GM21529 (cell line): ENCODE results near the gene LRP10.
"Not testable (repeated sequence)": the region's sequence is repeated elsewhere in the genome, so short reads cannot be mapped to it uniquely, and the experiment has no call there.

ENCODE experiments used
- ATAC-seq: cut with Tn5 transposase; IDR thresholded peaks from one replicate; pipeline ENCODE4 v1.9.1; 2021; ENCODE audit not compliant: unreplicated experiment

The LRP10 gene

DNA sequence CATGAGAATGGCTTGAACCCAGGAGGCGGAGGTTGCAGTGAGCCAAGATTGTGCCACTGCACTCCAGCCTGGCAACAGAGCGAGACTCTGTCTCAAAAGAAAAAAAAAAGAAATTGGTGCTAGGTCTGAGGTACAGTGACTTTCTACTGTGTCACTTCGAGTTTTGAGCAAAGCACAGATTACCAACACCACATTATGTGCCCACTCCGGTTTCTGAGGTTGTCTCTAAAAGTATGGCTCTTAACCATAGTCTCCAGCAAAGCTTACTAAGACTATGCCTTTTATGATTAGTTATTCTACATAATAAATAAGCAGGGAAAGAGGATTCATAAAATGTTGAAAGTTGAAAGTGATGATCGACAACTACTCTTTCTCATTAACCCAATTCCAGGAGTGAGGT is 39.4 kb downstream of the LRP10 start:
- ATAC-seq: no peak

DNA sequence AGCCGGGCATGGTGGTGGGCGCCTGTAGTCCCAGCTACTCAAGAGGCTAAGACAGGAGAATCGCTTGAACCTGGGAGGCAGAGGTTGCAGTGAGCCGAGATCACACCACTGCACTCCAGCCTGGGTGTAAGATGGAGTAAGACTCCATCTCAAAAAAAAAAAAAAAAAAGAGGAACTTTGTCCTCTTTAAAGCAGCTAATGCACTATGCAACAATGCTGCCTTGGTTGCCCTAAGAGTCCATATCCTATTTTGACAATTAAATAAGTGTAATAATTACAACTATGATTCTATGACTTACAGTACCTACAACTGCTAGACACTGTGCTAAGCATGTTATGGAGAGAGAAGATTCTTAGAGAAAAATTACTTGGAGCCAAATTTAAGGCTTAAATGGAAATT is 43.3 kb downstream of the LRP10 start:
- ATAC-seq: not testable (repeated sequence)

DNA sequence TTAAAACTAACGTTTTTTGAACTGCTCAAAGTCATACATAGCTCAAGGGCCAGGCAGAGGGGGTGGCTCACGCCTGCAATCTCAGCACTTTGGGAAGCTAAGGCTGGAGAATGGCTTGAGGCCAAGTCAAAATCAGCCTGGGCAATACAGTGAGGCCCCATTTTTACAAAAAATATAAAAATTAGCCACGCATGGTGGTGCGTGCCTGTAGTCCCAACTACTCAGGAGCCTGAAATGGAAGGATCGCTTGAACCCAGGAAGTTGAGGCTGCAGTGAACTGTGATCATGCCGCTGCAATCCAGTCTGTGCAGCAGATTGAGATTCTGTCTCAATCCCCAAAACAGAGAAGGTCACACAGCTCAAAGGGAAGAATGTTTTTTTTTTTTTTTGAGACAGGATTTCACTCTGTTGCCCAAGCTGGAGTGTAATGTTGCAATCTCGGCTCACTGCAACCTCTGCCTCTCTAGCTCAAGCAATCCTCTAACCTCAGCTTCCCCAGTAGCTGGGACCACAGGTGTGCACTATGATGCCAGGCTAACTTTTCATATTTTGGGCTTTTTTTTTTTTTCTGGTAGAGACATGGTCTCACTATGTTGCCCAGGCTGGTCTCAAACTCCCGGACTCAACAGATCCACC is 44.5 kb downstream of the LRP10 start:
- no peak for ATAC-seq

GRCh38 chr14:22918804-22919600 is 47.5 kb downstream of the LRP10 start, which contains the start of gene RBM23:
TSS of gene RBM23 (minus strand) at chr14:22919149.
- ATAC-seq: peak; percentile 89

- no peak for ATAC-seq
Measured at GRCh38 chr14:22919601-22919921, 48.0 kb downstream of the LRP10 start.

GRCh38 chr14:22920697-22921096 is 49.2 kb downstream of the LRP10 start:
- ATAC-seq: no peak

DNA sequence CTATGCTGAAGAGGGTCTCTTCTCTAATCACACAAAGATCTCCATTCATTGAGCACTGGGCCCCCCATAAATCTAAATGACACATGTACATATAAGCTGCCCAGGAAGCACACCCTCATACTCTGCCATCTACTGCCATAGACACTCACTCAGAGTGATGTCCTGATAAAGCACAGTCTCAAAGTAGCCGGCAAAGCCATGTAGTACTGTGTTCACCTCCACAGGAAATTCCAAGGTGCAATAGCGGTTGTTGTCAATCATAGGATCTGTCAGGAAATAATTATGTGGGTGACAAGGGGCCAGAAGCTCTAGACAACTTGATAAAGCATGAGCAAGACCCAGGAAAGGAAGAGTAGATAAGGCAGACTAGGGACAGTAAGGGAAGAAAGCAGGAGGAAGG is 50.8 kb downstream of the LRP10 start:
- no peak for ATAC-seq

GRCh38 chr14:22923746-22924145 is 52.2 kb downstream of the LRP10 start:
- ATAC-seq: no peak

GRCh38 chr14:22925513-22925912 is 54.0 kb downstream of the LRP10 start:
- no peak for ATAC-seq

- no peak for ATAC-seq
Measured at GRCh38 chr14:22926316-22926715, 54.8 kb downstream of the LRP10 start.

GRCh38 chr14:22928237-22929103 is 56.9 kb downstream of the LRP10 start:
- ATAC-seq: no peak

GRCh38 chr14:22929104-22929960 is 57.8 kb downstream of the LRP10 start, which contains the start of gene PRMT5:
TSS of gene PRMT5 (minus strand) at chr14:22929376. CDS start at chr14:22929361, 15 bp downstream.
- ATAC-seq: peak; percentile 97

- ATAC-seq: no peak
Measured at GRCh38 chr14:22929961-22930364, 58.4 kb downstream of the LRP10 start.
